ENCODE data around the gene CYTH1. TPM values are rescaled to one million over a fixed set of nuclear protein-coding genes. Genes with fewer than 3 reads are reported as not detected.

CYTH1 gene, protein sequence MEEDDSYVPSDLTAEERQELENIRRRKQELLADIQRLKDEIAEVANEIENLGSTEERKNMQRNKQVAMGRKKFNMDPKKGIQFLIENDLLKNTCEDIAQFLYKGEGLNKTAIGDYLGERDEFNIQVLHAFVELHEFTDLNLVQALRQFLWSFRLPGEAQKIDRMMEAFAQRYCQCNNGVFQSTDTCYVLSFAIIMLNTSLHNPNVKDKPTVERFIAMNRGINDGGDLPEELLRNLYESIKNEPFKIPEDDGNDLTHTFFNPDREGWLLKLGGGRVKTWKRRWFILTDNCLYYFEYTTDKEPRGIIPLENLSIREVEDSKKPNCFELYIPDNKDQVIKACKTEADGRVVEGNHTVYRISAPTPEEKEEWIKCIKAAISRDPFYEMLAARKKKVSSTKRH
- 35.5 and 44.8 TPM in 2 replicates for total RNA-seq

DNA sequence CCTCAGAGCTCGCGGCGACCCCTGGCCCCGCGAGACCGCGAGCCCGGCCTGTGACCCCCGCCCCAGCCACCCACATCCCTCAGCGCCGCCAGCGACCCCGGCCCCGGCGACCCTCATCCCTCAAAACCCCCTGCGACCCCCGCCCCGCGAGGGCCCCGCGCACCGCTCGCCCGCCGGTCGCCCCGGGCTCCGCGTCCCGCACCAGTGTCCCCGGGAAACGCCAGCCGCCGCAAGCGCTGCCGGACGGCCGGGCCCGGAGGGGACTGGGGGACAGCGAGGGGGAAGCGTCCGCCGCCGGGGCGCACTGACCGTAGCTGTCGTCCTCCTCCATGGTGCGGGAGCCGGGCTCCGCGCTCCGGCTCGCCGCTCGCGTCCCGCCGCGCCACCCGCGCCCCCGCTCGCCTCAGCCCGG is at the start of gene CYTH1:
CYTH1 (minus strand) TSS at position 381 of the 412 bp plus-strand sequence; CDS start at position 331, 50 bp downstream.
- peak within 1 kb of the TSS; percentile 86 for H3K4me3 ChIP-seq (ENCODE audit: low read depth, low read length)
- H3K36me3 ChIP-seq (ENCODE audit: control insufficient read depth, insufficient read depth, low read length): no peaks in the 10 kb centered on the region
- TF ChIP-seq, protein P1, sequence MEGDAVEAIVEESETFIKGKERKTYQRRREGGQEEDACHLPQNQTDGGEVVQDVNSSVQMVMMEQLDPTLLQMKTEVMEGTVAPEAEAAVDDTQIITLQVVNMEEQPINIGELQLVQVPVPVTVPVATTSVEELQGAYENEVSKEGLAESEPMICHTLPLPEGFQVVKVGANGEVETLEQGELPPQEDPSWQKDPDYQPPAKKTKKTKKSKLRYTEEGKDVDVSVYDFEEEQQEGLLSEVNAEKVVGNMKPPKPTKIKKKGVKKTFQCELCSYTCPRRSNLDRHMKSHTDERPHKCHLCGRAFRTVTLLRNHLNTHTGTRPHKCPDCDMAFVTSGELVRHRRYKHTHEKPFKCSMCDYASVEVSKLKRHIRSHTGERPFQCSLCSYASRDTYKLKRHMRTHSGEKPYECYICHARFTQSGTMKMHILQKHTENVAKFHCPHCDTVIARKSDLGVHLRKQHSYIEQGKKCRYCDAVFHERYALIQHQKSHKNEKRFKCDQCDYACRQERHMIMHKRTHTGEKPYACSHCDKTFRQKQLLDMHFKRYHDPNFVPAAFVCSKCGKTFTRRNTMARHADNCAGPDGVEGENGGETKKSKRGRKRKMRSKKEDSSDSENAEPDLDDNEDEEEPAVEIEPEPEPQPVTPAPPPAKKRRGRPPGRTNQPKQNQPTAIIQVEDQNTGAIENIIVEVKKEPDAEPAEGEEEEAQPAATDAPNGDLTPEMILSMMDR (IDR thresholded peaks at IDR 0.05; ENCODE audit: insufficient read depth, low read length, severe bottlenecking): no peak
- FAIRE-seq (no peak), DNase-seq (ENCODE audit: low read depth) (no peak)
- no peaks in the 10 kb centered on the region for H3K27me3 ChIP-seq (ENCODE audit: control insufficient read depth, insufficient read depth, low read length)

DNA sequence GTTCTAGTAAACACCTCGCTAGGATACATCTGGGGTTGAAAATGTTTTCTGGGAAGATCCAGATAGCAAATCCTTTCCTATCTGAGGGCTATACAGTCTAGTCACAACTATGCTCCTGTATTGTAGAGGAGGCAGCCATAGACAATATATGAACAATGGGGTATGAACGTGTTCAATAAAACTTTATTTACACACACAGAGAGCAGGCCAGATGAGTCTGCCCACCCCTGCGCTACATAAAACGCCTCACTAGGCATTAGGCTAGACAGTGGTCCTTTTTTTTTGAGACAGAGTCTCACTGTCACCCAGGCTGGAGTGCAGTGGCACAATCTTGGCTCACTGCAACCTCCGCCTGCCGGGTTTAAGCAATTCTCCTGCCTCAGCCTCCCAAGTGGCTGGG is 47.4 kb upstream of the CYTH1 start:
- FAIRE-seq: no peak
- no peak for DNase-seq (ENCODE audit: low read depth)
- peaks cover 39% of the 10 kb centered on the region for H3K36me3 ChIP-seq (ENCODE audit: control insufficient read depth, insufficient read depth, low read length)
- TF ChIP-seq, protein P1 (IDR thresholded peaks at IDR 0.05; ENCODE audit: insufficient read depth, low read length, severe bottlenecking): no peak
- no peak overlapping the region for H3K4me3 ChIP-seq (ENCODE audit: low read depth, low read length)
- no peaks in the 10 kb centered on the region for H3K27me3 ChIP-seq (ENCODE audit: control insufficient read depth, insufficient read depth, low read length)

DNA sequence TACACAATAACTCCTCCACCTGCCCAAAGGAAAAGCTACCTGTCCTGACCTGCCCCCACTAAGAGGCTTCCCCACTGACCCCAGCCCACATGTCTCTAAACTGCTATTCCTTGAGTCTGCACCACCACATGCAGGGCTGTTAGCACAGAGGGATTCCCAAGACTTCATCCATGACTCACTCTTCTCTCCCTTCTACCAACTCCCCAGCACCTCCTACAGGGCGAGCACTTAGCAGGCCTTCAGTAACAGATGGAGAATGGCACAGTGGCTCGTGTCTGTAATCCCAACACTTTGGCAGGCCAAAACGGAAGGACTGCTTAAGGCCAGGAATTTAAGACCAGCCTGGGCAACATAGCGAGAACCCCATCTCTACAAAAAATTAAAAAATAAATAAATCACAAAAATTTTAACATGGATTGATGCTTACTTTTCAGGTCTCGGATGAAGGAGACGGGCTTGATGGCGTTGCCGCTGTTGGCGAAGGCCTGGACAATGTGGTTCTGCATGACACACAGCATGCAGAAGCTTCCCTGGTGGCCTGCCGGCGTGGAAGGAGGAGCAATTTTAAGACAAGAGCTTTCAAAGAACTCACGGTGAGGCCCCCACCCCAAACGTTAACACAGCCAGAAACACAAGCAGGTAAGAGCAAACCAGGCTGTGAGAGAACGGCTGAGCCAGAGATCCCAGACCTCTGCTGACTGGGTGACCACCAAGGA is 46.6 kb upstream of the CYTH1 start:
- DNase-seq (ENCODE audit: low read depth) (peak; percentile 64), FAIRE-seq (no peak)
- peaks cover 46% of the 10 kb centered on the region for H3K36me3 ChIP-seq (ENCODE audit: control insufficient read depth, insufficient read depth, low read length)
- H3K4me3 ChIP-seq (ENCODE audit: low read depth, low read length): no peak overlapping the region
- TF ChIP-seq, protein P1 (IDR thresholded peaks at IDR 0.05; ENCODE audit: insufficient read depth, low read length, severe bottlenecking): peak; percentile 54
- no peaks in the 10 kb centered on the region for H3K27me3 ChIP-seq (ENCODE audit: control insufficient read depth, insufficient read depth, low read length)

DNA sequence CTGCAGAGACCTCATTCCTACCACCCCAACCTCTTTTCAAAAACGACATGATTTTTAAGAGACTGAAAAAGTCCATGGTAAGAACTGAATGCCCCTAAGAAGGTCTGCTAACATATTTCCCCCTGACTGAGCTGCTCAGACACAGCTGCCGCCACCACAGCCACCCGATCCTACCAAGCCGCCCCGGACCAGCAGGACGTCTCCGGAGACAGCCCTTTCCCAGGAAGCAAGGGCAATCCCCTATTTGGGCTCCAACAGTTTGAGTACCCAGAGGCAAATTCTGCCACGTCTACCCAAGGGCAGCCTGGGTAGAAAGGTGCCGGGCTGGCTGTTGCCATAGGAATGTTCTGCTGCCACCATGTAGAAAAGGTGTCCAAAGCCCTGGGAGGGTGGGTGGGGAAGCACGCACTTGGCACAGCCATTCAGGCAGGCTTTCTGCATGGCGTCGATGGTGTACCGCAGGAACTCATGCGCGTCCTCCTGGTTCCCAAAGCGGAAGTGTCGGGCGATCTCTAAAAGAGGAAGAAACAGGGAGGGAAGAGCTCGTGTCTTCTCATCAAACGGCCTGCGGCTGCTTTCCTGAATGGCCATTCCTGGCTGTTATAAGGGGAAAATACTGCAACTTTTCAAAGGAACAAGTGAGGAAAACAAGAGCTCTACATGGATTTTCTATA is 44.9 kb upstream of the CYTH1 start:
- no peak for FAIRE-seq
- Histone ChIP-seq H3K4me3 (ENCODE audit: low read depth, low read length) (no peak overlapping the region), H3K27me3 (ENCODE audit: control insufficient read depth, insufficient read depth, low read length) (no peaks in the 10 kb centered on the region), H3K36me3 (ENCODE audit: control insufficient read depth, insufficient read depth, low read length) (peaks cover 52% of the 10 kb centered on the region)
- DNase-seq (ENCODE audit: low read depth): no peak
- TF ChIP-seq, protein P1 (IDR thresholded peaks at IDR 0.05; ENCODE audit: insufficient read depth, low read length, severe bottlenecking): no peak

DNA sequence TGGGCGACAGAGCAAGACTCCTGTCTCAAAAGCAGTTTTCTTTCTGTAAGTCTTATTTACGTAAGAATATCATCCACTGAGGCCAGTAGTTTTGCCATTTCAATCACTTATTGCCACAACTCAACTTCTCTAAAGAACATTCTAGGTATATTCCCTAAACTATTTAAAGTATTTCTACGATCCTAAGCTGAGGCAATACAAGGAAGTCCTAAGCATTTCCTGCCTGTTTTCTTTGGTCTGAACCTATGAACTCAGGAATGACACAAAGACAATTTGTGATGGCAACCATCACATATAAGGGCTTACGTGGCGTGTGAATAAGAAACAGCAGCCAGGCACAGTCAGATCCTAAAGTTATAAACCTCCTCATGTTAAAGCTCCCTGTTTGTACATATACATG is 44.3 kb upstream of the CYTH1 start:
- no peak for FAIRE-seq
- H3K4me3 ChIP-seq (ENCODE audit: low read depth, low read length): no peak overlapping the region
- TF ChIP-seq, protein P1 (IDR thresholded peaks at IDR 0.05; ENCODE audit: insufficient read depth, low read length, severe bottlenecking): no peak
- DNase-seq (ENCODE audit: low read depth): no peak
- H3K36me3 ChIP-seq (ENCODE audit: control insufficient read depth, insufficient read depth, low read length): peaks cover 52% of the 10 kb centered on the region
- no peaks in the 10 kb centered on the region for H3K27me3 ChIP-seq (ENCODE audit: control insufficient read depth, insufficient read depth, low read length)
